ENCODE results near the gene ARMH1. TPM values are rescaled to one million over a fixed set of nuclear protein-coding genes. Genes with fewer than 3 reads are reported as not detected.

Gene ARMH1
- total RNA-seq, 1 experiment from 2014 or later, result 2.8 TPM

- in situ Hi-C loops (cut with HindIII; ENCODE audit: low pct_unique_long_range_greater_than_20kb, low sequenced_read_pairs), result no loop called here
- H3K27me3 ChIP-seq (ENCODE audit: control insufficient read depth, insufficient read depth, low read length), result no peaks in the 10 kb centered on the region
- CTCF ChIA-PET, result no interaction called here
- no TSS peak for BruUV-seq (replicated peaks)
- no peak for DNase-seq (ENCODE audit: low read depth, low spot score)
- no peaks in the 10 kb centered on the region for H3K36me3 ChIP-seq (ENCODE audit: control insufficient read depth, insufficient read depth, low read length)
- POLR2A ChIA-PET, result interaction anchor here (1.6 kb wide), 1 partner anchor 44 kb away, joined by 3 read pairs; no protein-coding TSS in a partner anchor
- no peak for ATAC-seq
- H3K9me3 ChIP-seq (ENCODE audit: control insufficient read depth, insufficient read depth, low read depth, low read length), result no peaks in the 10 kb centered on the region
- peaks cover 26% of the 10 kb centered on the region for H3K4me1 ChIP-seq (ENCODE audit: control insufficient read depth, insufficient read depth, low read length)
- H3K4me3 ChIP-seq (ENCODE audit: low read depth in 2 of 2, low read length in 2 of 2), result peak overlapping the region; percentile 72 to 96
- peak overlapping the region; percentile 93 for H3K27ac ChIP-seq (ENCODE audit: low read length)
- no peak for TF ChIP-seq REST (IDR thresholded peaks at IDR 0.05; ENCODE audit: insufficient read depth in 1 of 2, low read depth in 2 of 2, low read length in 1 of 2)
- intact Hi-C loops (cut with micrococcal nuclease; ENCODE audit: unreplicated experiment), result no loop called here
Measured at GRCh38 chr1:44675186-44675585, 672 bp downstream of the ARMH1 start.

GRCh38 chr1:44676484-44677200 lies 2.1 kb downstream of the ARMH1 start:
- CTCF ChIA-PET, result no interaction called here
- POLR2A ChIA-PET, result no interaction called here
- no TSS peak for BruUV-seq (replicated peaks)

More at GRCh38 chr1:44676484-44677200, 2.1 kb downstream of the ARMH1 start:
- in situ Hi-C loops (cut with HindIII; ENCODE audit: low pct_unique_long_range_greater_than_20kb, low sequenced_read_pairs) (no loop called here), intact Hi-C loops (cut with micrococcal nuclease; ENCODE audit: unreplicated experiment) (no loop called here)
- no peak for DNase-seq (ENCODE audit: low read depth, low spot score)
- Histone ChIP-seq H3K36me3 (ENCODE audit: control insufficient read depth, insufficient read depth, low read length) (no peaks in the 10 kb centered on the region), H3K27me3 (ENCODE audit: control insufficient read depth, insufficient read depth, low read length) (no peaks in the 10 kb centered on the region), H3K4me3 (ENCODE audit: low read depth in 2 of 2, low read length in 2 of 2) (no peak overlapping the region), H3K9me3 (ENCODE audit: control insufficient read depth, insufficient read depth, low read depth, low read length) (no peaks in the 10 kb centered on the region), H3K27ac (ENCODE audit: low read length) (no peak overlapping the region), H3K4me1 (ENCODE audit: control insufficient read depth, insufficient read depth, low read length) (peaks cover 26% of the 10 kb centered on the region)
- TF ChIP-seq POLR2AphosphoS5 (IDR thresholded peaks at IDR 0.05; ENCODE audit: low read depth, low read length) (no peak), REST (IDR thresholded peaks at IDR 0.05; ENCODE audit: insufficient read depth in 1 of 2, low read depth in 2 of 2, low read length in 1 of 2) (no peak), CTCF (IDR thresholded peaks at IDR 0.05) (no peak), SIN3A (IDR thresholded peaks at IDR 0.05; ENCODE audit: borderline replicate concordance, insufficient read depth, low read depth, low read length) (no peak), TCF7L2 (IDR thresholded peaks at IDR 0.05; ENCODE audit: low read depth, low read length) (no peak)
- ATAC-seq, result no peak
